HG03558 (cell line): ENCODE results near the gene CNIH2.
"Not testable (repeated sequence)": the region's sequence is repeated elsewhere in the genome, so short reads cannot be mapped to it uniquely, and the experiment has no call there.

Experiments
- ATAC-seq: cut with Tn5 transposase; IDR thresholded peaks from one replicate; pipeline ENCODE4 v1.9.1; 2021; ENCODE audit warnings: moderate number of reproducible peaks; ENCODE audit not compliant: unreplicated experiment; ENCODE audit errors: extremely low read depth

Gene CNIH2

DNA sequence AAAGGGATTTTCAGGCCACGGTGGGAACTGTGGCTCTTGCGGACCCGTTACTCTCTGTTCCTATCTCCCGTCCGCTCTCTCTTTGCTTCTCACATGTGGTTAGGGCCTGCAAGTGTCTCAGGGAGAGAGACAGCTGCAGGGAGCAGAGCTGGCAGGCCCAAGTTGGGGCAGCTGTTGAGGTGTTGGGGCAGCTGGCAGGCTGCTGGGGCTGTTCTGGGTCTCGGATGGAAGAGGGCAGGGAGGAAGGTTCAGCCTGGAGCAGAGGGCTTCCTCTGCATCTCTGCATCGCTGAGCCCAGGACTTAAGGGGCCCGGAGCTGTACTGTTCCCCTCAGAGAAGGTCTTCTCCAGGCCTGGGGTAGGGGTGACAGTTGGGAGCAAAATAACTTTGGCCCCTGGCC is 2.6 kb upstream of the CNIH2 start:
- no peak for ATAC-seq

DNA sequence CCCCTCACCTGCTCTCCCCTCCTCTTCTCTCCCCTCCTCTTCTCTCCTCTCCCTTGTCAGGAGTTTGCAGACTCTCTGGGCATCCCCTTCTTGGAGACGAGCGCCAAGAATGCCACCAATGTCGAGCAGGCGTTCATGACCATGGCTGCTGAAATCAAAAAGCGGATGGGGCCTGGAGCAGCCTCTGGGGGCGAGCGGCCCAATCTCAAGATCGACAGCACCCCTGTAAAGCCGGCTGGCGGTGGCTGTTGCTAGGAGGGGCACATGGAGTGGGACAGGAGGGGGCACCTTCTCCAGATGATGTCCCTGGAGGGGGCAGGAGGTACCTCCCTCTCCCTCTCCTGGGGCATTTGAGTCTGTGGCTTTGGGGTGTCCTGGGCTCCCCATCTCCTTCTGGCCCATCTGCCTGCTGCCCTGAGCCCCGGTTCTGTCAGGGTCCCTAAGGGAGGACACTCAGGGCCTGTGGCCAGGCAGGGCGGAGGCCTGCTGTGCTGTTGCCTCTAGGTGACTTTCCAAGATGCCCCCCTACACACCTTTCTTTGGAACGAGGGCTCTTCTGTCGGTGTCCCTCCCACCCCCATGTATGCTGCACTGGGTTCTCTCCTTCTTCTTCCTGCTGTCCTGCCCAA is 1.9 kb upstream of the CNIH2 start:
- ATAC-seq: no peak

DNA sequence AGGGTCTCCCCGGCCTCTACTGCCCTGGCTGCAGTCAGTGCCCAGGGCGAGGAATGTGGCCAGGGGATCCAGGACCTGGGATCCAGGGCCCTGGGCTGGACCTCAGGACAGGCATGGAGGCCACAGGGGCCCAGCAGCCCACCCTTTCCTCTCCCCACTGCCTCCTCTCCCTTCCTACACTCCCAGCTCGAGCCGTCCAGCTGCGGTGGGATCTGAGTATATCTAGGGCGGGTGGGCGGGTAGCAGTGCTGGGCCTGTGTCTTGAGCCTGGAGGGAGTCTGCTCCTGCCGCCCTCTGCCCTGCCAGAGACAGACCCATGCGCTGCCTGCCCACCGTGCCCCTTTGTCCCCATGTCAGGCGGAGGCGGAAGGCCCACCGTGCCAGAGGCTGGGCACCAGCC is 1.4 kb upstream of the CNIH2 start:
- ATAC-seq: not testable (repeated sequence)

DNA sequence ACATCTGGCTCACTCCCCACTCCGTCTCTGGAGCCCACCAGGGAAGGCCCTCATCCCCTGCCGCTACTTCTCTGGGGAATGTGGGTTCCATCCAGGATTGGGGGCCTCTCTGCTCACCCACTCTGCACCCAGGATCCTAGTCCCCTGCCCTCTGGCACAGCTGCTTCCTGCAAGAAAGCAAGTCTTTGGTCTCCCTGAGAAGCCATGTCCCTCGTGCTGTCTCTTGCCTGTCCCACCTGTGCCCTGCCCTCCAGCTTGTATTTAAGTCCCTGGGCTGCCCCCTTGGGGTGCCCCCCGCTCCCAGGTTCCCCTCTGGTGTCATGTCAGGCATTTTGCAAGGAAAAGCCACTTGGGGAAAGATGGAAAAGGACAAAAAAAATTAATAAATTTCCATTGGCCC is 911 bp upstream of the CNIH2 start:
- not testable (repeated sequence) for ATAC-seq

DNA sequence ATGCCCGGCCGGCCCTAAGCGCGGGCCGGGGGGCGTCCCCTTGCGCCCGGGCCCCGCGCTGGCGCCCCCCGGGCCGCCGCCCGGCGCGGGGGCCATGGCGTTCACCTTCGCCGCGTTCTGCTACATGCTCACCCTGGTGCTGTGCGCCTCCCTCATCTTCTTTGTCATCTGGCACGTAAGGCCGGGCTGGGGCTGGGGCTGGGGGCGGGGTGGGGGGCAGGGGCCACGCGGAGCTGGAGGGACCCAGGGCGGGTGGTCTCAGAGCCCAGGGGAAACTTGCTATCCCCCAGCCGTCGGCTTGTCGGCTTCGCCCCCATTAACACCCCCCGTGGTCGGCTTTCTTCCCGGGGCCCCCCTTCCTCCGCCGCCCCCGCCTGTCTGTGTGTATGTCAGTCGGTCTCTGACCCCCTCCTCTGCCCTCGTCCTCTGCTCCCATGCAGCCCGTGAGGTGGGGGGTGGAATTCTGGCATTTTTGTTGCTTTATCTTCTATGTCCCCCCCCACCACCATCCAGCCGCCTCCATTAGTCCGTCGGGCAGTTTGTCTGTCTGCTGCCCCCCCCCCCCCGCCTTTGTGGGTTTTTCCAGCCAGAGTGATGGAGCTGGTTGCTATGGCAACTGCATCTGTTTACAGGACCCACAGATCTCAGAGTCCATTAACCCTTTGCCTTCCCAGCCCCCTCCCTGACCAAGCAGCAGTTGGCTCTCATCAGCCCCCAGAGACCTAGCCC is 552 bp downstream of the CNIH2 start:
- no peak for ATAC-seq

DNA sequence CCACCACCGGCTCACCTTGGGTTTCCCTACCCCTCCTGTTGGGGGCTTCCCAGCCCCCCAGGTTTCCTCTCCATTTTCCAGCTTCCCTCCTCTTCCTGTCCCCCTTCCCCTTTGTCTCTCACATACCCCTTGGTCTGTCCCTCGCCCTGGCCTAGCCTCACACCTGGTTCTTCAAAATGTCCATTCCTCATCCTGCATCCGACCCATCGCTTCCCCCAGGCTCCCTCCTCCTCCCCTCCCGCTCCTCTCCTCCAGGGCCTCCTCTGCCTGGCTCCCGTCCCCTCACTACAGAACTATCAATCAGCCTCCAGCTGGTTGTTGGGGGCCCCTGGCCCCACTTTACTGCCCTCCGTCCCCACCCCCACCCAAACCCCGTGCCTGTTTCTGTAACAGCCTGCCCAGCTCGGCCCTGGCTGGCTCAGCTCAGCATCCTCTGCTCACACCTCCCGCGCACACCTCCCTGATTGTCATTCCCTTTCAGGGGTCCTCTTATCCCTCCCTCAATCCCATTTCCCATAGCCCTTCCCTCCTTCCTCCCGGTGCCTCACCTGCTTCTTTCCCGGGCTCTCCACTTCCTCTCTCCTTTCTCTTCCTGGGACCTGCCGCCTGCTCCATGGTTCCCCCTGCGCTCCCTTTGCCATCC is 1.2 kb downstream of the CNIH2 start:
- no peak for ATAC-seq

DNA sequence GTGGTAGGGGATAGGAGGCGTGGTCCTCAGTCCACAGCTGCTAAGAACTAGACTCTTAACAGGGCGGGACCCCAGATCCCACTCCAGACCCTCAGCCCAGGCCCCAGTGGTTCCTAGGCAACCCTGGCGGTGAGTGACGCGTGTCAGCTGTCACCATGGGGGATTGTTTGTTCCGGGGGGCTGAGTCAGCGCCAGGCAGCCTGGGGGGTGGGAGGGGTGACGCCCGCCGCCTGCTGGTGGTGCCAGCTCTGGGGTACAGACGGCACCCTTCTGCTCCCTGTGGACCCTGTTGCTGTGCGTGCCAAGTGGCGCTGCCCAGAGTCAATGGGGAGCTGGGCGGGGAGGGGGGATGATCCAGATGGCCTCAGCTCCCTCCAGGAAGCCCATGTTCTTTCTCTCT is 2.5 kb downstream of the CNIH2 start:
- ATAC-seq: no peak

DNA sequence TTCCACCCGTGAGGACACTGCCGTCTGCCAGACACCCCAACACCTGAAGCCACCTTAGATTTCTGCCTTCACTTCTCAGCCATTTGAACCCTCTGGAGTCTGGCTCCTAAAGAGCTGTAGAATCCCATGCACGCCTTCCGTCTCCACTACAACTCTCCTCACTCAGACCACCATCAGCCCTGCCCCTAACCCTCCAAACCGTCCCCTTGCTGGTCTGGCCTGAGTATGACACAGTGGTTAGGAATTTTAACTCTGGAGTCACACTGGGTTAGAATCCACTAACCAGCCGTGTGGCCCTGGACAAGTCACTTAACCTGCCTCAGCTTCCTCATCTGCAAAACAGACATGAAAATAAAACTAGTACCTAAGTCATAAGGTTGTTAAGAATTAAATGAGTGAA is 3.0 kb downstream of the CNIH2 start:
- no peak for ATAC-seq

DNA sequence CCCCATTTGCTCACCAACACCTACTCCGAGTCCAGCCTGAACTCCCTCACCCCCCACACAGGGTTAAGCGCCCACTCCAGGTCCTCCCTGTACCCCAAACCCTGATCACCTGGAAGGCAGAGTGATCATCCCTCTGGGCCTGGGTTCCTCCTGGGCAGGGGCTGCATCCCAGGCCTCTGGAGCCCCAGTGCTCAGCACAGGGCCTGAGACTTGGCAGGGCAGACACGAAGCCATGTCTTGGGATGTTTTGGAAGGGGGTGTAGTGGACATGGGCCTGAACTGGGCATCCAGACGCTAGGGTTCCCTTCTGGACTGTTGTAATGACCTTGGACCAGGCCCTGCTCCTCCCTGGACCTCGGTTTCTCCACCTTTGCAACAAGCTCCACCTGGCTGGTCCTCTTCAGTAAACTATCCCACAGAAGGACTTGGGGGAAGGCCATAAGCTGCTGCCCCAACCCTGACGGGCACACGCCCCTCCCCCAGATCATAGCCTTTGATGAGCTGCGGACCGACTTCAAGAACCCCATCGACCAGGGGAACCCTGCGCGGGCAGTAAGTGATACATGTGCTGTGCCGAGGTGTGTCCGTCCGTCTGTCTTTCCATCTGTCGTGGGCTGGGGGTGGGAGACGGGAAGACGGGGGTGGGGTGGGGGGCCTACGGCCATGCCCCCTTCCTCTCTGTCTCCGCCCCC is 3.9 kb downstream of the CNIH2 start:
- ATAC-seq: no peak

DNA sequence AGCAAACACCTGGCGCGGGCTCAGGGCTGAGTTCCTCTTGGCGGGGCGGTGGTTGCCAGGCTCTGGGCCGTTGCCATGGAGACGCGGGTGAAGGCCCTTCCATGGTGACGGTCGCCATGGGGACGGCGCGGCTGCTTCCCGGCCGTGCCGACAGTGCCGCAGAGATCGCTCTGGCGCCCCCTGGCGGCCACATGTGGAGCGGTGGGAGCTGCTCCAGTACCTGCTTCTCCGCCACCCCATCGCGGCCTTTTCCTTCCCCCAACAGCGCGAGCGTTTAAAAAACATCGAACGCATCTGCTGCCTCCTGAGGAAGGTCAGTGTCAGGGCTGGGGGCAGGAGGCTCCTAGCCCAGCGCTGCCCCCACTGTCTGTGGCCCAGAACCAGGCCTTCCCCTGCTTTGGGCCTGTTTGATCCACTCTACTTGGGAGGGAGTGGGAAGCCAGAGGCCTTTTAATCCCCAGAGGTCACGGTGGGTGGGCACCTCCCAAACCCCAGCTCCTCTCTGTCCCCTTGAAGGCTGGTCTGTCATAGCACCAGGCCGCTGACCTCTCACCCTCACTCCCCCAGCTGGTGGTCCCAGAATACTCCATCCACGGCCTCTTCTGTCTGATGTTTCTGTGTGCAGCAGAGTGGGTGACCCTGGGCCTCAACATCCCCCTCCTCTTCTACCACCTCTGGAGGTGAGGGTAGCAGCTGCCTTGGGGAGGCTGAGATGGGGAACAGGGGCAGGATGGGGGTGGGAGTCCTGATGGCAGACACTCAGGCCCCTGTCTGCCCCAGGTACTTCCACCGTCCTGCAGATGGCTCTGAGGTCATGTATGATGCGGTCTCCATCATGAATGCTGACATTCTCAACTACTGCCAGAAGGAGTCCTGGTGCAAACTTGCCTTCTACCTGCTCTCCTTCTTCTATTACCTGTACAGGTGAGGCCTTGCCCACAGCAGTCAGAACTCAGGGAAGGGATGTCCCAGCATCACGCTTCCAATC is 4.8 kb downstream of the CNIH2 start:
- ATAC-seq: peak; percentile 61

DNA sequence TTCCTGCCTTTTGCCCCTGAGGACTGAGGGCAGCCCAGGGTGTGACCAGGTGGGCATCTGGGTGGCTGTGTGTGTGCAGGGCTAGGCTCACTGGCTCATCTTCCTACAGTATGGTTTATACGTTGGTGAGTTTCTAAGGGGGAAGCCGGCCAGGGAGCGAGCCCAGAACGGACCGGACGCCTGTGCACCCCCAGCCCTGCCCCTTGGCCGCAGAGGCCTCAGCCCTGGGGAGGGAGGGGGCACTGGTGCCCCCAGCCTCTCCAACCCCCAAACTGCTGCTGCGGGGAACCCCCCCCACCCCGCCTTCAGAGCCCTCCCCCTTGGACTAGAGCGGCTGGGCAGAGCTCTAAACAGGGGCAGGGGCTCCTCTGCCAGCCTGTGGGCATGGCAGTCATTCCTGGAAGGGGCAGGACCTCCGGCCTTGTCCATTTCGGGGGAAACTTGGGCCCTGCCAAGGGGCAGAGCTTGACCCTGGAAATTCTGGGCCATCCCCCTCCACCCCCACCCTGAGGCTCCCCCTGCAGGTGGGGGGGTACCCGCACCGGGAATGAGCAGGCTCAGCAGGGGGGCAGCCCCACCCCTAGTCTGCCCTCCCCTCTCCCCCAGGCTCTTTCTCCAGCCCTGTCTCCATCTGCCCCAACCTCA is 5.6 kb downstream of the CNIH2 start:
- ATAC-seq: no peak

DNA sequence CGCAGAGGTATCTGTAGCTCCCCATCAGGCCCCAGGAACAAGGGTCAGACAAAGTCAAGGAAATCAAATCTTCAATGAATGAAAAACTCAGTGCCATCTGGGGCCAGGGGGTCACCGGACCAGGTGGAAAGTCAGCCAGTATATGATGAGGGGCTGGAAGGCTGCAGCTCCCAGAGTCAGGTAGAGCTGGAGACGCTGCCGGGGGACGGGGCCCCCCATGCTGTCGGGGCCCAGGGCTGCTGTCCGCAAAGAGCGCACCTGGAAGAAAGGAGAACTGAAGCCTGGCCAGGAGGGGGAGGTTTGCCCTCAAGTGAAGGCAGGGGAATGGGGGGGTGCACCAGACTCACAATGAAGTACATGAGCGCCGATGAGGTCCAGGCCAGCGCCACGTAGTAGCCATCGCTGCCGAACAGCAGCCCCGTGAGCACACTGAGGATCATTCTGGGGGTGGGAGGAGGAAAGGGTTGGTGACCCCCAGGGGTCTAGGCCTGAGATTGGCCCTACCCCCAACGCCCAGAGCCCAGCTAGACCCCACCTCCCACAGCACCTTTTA is 6.6 kb downstream of the CNIH2 start:
- ATAC-seq: no peak

DNA sequence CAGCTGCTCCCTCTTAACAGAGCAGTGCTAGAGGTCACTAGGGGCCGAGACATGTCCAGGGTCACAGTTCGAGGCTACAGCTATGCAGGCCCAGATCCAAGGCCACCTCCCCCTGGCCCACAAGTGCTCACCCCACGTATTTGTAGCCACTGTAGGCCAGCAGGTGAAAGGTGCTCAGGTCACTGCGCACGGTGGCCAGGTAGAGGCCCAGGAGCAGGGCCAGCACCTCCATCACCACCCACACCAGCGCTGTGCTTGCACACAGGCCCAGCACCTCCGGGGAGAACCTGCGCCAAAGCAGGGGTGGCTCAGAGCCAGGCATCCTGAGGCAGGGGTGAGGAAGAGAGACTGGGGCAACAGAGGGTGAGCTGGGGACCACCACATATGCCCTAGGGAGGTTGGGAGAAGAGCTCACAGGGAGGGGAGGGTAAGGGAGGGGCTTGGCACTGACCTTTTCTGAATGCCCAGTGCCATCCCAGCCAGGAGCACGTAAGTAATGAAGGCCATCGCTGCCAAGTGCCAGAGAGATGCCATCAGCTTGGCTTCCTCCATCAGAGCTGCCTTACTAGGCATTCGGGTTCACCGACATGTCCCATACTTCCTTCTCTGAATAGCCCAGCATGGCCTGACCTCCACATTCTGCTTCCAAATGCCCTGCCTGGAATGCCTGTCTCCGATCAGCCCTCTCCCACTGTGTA is 7.4 kb downstream of the CNIH2 start:
- no peak for ATAC-seq

DNA sequence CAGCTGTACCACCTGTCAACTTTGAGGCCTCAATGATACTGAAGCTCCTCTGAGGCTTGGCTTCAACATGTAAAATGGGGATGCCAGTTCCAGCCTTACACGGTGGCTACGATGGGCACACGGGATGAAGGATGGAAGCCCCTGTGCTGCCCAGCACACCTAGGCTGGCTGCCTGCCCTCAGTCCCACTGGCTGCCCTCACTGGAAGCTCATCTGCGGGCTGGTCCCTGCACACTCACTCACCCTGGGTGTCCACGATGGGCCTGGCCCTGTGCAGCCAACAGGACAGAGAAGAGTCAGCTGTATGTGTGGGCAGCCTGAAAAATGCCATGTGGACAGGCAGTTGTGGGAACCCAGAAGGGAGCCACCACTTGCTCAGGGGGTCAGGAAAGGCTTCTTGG is 8.7 kb downstream of the CNIH2 start:
- no peak for ATAC-seq

DNA sequence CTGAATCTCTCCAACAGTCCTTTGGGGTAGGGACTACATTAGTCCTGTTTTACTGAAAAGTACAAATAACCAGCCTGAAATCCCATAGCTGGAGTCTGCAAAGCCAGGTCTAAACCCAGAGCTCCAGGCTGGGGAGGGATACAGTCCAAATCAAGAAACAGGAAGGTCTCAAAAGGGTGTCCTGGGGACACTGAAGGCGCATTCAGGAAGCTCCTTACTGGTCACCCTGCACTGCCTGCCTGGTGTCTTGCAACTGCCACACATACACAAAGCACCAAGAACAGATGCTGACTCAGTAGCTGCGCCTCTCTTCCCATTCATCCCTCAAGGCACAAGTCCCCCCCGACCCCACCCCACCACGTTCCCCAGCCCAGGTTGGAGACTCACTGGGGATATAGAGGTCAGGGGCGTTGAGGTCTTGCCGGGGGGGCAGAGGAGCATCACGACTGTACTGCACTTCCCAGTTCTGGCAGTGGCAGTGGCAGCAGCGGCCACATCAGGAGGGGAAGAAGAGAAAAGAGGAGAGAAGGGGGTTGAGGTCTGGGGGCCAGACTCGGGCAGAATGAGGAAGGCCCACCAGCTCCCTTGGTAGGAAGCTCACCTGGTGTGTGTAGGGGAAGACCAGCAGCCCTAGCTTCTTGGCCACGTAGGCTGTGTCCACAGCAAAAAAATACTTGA is 9.4 kb downstream of the CNIH2 start:
- no peak for ATAC-seq

DNA sequence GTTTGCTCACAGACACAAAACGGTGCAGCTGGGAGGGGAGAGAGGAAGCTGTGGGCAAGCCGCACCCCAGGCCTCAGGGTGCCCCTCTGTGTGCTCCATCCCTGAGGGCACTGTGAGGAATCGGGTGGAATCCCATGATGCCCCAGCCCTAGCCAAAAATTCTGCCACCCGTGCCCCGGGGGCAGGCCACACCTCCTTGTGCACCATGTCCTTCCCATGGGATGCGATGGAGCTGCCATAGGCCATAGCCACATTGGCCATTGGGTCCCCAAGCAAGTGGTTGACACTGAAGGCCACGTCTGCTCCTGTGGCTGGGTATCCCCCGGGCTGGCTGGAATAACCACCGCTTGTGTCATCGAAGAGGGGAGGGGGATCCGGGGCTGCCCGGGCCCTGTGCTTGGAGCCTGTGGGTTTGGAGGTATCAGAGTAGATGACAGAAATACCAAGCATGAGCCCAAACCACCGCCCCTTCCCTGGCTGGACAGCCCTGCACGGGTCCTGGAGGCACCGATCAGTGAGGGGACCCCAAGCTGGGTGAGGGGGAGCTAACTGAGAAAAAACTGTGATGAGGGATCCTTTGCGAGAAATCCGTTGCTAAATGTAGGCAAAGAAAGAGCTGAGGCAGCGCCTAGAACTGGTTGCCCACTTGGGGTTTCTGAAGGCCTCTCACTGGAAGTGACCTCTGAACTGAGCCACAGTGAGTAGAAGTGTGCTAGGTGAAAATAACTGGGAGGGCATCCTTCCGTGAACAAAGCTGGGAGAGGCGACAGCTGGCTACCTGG is 10.1 kb downstream of the CNIH2 start:
- ATAC-seq: no peak
